GM19238 (cell line): ENCODE measurements around the gene ASXL1.
"Not testable (repeated sequence)": the region's sequence is repeated elsewhere in the genome, so short reads cannot be mapped to it uniquely, and the experiment has no call there.

Source experiments
- DNase-seq: peaks from one replicate; pipeline ENCODE4 v3.0.0; 2011; ENCODE audit warnings: low spot score; ENCODE audit not compliant: insufficient read length

The ASXL1 gene

GRCh38 chr20:32465092-32465900 lies 107.2 kb downstream of the ASXL1 start:
- DNase-seq: no peak

- not testable (repeated sequence) for DNase-seq
Observed at GRCh38 chr20:32465901-32466675, 108.0 kb downstream of the ASXL1 start.

- DNase-seq: no peak
Observed at GRCh38 chr20:32466739-32467505, 108.8 kb downstream of the ASXL1 start.

DNA sequence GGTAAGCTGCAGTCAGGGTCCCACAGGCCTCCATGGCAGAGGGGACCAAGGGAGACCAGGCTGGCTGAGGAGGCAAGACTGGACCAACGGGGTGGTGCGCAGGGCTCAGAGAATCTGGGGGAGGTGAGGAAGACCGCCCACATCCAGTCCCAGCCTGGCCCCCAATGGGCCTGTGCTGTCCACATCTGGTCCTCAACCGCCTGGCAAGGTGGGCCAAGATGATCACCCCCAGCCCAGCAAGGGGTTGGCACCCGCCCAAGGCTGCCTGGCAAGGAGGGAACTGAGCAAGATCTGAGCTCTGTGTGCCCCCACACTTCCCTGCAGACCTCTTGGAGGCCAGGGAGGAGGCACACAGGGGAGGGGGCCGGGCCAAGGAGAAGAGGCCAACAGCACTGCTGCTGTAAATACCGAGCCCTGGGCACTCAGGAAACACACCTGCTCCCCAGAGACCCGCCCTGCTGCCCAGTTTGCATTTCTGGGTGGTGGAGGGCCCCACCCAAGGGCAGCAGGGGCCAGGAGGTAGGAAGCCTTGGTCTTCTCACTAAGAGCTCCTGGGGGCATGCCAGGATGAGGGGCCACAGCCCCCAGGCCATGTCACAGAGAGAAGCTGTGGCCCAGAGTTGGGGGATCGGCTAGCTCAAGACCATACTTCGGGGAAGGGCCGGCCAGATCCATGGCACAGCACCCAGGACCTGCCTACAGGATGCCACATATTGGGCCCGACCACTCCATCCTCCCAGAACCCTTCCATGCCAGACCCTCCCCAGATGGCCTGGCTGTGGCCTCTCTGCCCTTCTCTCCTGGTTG lies 109.6 kb downstream of the ASXL1 start:
- no peak for DNase-seq

DNA sequence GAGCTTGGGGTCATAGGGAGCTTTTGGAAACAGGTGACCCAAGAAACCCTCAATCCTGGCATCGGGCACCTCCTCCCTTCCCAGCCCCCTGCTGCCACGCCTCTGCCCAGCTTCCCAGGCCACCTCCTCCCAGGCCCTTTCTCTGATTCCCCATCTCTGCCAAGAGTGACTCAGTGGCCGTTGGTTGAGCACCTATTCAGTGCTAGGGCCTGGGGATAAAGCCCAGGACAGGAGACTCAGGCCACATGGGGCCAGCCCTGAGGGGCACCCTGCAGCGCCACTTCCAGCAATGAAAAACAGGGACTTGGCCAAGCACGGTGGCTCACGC lies 110.1 kb downstream of the ASXL1 start:
- DNase-seq: no peak

GRCh38 chr20:32468860-32469259 lies 110.7 kb downstream of the ASXL1 start:
- DNase-seq: no peak

DNA sequence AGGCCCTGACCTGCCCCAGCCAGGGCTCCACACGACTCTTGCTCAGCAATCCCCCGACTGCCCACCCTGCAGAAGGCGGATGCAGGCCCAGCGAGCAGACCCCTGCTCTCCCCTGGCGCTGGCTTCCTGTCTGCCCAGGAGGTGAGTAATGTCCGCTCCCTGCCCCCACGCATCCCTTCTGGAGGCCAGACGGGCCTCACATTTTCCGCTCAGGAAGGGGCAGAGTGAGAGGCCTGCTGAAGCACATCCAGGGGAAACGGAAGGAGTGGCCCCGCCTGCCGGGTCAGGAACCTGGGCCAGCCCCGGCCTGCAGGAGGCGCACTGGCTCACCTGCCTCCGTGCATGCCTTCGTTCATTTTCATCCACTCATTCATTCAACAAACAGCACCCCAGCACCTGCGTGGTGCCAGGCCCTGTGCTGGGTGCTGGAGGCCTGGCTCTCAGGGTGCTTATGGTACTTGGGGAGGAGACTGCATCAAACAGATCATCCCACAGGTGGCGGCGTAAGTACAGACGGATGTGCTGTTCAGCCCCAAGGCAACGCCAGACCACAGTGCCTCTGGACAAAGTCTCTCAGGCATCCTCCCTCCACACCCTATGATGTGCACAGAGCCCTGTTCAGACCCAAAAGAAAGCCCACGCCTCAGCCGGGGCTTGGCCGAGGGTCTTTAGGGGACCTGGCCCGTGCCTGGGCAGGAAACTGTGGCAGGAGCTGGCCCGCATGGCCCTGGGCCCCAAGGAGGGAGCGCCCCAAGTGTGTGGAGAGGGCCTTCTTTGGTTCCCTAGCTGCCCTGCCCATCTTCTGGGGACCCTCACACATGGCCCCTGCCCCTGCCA lies 112.1 kb downstream of the ASXL1 start:
- no peak for DNase-seq

GRCh38 chr20:32470940-32471339 lies 112.8 kb downstream of the ASXL1 start:
- DNase-seq: no peak

GRCh38 chr20:32472581-32473207 lies 114.6 kb downstream of the ASXL1 start:
- DNase-seq: no peak

DNA sequence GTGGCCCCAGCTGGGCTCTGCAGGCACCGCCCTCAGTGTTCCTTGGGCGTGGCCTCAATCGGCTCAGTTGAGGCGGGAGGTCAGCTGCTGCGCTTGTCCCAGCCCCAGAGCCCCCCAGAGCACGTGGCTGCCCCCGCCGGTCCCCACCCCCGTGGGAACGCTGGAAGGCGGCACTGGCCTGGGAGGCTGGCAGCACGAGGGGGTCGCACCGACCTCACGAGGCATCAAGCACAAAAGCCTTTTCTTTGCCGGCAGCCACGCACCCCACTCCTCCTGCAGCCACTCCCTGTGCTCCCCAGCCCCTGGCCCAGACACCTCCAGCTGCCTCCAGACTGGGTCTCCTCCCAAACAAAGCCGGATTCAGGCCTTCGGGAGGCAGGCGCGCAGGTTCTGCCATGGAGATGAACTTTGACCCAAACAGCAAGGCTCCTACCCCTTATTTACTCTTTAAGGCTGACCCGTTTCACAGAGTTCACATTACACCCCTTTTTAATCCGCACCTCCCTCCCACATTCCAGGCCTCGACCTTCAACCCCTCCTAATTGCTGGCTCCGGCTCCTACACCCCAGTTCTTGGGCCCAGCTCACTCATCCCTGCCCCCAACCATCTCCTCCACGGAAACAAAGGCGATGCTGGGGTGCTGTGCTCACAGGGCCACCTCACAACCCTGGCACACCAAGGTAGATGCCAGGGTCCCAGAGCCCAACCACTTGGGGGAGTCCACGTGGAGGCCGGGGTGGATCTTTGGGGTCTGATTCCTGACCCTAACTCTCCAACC lies 115.3 kb downstream of the ASXL1 start:
- DNase-seq: no peak

DNA sequence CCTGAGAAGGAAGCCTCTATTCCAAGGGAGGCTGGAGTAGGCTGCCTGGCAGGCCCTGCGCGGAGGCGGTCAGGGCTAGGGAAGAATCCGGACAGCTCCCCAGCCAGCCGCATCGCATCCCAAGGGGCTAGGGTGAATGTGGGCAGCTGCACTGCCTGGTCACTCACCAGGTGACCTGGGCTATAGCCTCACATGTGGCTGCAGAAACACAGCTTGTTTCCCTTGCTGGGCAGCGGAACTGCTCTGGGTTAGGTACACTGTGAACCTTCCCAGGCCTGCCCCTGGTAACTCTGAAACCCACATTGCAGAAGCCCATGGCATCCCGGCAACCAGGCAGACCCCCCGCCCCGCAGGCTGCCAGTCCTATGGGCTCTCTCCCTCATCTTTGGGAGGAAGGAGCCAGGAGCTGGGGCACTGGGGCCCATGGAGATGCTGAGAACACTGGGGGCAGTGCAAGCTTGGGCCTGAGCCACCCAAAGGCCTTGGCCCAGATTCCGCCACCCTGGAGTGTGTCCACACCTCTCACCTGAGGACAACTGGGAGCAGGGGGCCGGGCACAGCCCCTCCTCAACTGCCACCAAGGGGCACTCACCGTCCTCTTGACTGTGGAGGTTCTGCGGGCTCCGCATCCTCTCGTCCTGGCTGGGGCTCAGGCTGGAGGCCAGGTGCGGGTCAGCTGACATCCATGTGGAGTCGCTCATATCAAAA lies 116.0 kb downstream of the ASXL1 start:
- no peak for DNase-seq

DNA sequence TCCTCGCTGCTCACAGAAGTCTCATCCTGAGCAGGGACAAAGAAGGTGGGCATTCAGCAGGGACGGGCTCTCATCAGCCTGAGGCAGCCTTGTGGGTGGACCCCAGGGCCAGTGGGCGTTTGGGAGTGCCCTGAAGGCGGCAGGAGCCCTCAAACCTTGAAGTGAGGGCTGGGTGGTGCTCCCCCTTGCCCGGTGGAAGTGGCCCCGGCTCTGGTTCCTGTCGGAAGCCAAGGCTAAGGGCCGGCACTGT lies 116.5 kb downstream of the ASXL1 start:
- no peak for DNase-seq

GRCh38 chr20:32474967-32475811 lies 117.1 kb downstream of the ASXL1 start:
- peak; percentile 75 for DNase-seq

DNA sequence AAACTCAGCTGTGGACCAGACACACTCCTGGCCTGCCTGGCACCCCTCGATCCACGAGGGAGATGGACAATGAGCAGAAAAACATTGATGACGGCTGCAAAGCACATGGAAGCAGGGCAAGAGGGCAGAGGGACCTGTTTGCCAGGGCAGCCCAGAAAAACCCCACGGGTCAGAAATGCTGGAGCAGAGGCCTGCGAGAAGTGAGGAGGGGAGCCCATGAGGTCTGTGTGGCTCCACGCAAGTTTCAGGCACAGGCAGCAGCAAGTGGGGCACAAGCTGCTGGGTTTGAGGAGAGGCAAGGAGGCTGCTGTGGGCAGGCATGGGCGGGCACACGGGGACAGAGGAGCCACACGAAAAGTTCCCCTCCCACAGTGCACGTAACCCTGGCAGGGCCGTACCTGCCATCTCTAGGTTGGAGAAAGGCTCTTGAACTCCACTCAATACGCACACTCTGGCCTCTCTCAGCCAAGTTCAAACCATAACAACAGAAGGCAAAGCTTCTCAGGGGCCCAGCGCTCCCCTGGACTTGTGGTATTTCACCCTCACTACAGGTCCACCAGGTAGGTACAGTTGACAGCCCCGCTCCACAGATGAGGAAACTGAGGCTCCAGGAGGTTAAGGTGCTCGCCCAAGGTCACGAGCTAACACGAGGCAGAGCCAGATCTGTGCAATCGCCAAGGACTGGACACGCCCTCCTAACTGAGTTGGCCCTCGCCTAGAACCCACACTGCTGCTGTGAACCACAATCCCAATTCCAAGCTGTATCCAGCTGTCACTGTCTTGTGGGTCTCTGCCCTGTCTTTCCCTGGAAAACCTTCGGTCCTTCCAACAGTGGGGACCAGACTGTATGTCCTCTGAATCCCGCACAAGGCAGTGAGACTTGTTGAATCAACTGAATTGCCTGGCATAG lies 118.8 kb downstream of the ASXL1 start:
- DNase-seq: peak; percentile 4

DNA sequence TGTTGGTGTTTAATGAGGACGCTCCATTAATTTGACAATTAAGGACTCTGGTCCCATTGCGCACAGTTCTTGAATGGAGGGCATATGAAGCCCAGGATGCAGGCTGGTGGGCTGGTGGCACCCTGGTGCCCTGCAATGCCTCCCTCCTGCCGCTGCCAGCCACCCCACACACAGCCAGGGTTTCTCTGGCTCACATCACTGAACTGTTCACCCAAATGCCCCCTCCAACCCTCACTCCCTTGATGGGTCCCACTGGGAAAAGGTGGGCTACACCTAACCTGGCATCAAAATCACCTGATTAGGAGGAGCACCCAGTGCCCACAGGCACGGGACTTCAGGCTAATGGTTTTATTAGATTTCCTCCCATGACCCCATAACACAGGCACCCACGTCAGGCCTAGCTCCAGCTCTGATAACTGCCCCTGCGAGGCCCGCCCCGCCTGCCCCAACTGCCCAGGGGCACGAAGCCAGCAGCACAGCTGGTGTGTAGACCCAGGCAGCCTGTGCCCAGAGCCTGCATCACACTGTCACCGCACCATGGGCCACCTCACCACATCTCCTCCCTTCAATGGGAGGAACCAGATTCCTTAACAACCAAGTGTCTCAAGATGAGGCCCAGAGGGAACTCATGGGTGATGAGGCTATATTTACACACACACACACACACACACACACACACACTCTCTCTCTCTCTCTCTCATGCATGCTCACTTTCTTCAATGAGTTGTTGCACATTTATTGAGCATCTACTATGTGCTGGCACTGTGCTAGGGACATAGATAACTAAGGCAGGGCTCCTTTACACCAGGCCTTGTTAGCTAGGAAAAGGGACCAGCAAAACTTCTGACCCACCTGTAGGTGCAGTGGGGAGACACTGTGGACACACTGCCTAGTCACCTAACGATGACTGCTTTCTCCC lies 119.7 kb downstream of the ASXL1 start:
- no peak for DNase-seq

DNA sequence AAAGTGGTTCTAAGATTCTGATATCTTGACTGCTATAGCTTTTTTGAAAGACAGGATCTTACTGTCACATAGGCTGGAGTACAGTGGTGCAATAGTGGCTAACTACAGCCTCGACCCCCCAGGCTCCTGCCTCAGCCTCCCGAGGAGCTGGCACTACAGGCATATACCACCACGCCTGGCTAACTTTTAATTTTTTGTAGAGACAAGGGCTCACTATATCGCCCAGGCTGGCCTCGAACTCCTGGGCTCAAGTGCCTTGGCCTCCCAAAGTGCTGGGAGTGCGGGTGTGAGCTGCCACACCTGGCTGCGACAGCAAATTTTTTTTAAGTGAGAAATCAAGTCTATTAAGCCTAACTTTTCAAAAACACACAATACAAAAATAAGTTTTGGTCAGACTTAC lies 120.4 kb downstream of the ASXL1 start:
- DNase-seq: no peak
